Activated CD4-positive, alpha-beta T cell treated with anti-CD3 and anti-CD28 coated beads, Interleukin-2, Interleukin-4, amounts not matched to agents 100 ng/mL and 50 ng/mL, durations not matched to agents 16 hours and 8 hours (primary cell): ENCODE data around the gene RPTOR.

Source experiments
- DNase-seq: peaks from one replicate; pipeline ENCODE4 v3.0.0-alpha.2; 2020; ENCODE audit warnings: low spot score

The RPTOR gene

DNA sequence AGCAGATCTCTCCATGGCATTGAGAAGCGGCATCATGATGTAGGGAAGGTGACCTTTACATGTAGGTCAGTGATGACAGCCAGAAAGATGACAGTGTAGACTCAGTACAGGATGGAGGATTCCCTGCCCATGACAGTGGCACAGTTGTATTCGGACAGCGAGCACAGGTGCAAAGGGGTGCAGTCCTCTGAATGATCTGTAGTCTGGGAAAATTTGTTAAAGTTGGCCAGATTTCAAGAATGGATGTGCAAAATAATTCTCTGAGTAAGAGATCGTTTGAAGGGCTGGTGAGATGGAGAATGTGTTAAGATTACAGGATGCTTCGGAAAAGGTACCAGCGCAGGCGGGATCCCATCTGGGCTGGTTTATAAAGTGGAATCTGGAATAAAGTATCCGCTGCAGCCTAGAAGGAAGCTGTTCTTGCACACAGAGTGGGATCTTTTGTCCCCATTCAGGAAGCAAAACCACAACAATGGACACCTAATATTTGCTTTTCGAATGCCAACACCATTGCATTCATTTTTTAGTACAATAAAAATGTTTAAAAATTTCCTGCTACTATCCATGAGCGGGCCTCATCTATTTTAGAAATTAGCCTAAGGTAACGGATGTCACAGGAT, 101.2 kb downstream of the RPTOR start:
- no peak for DNase-seq

DNA sequence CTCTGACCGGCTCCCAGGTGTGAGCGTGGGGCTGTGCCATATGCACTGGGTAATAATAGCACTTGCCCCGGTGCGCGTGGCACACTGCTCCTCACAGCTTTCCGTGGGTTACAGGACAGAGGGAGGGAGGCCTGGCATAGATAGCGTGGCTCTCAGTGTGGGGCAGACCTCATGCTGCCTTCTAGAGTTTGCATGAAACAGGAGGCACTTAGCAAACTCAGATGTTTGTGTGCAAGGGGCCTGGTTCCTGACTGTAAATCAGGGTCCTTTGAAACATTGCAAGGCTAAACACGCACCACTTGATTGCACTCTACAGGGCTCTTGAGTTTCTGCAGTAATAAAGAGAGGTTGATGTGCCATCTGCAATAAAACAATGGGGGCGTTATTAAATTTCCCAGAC, 101.7 kb downstream of the RPTOR start:
- no peak for DNase-seq

- no peak for DNase-seq
Measured at GRCh38 chr17:80647746-80648145, 103.1 kb downstream of the RPTOR start.

DNA sequence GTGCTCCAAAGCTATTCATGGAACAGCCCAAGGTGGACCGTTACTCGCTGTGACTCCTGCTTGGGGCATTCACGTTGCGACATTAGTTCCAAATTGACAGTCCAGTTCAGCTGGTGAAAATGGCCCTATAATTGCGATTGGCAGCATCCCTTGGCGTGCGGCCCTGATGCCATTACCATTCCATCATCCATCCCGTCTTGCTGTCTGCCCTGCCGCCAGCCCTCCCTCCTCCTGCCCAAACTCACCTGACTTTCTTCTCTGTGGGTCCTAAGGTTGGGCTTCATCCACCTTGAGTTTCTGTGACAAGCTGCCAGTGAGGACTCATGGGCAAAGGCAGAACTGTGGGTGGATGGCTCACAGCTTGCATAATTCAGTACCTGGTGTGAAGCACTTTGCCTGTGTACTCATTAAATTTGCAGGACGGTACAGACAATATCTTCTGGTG, 104.6 kb downstream of the RPTOR start:
- no peak for DNase-seq

GRCh38 chr17:80649672-80650330, 105.2 kb downstream of the RPTOR start:
- DNase-seq: peak; percentile 76

GRCh38 chr17:80650331-80650672, 105.7 kb downstream of the RPTOR start:
- no peak for DNase-seq

DNA sequence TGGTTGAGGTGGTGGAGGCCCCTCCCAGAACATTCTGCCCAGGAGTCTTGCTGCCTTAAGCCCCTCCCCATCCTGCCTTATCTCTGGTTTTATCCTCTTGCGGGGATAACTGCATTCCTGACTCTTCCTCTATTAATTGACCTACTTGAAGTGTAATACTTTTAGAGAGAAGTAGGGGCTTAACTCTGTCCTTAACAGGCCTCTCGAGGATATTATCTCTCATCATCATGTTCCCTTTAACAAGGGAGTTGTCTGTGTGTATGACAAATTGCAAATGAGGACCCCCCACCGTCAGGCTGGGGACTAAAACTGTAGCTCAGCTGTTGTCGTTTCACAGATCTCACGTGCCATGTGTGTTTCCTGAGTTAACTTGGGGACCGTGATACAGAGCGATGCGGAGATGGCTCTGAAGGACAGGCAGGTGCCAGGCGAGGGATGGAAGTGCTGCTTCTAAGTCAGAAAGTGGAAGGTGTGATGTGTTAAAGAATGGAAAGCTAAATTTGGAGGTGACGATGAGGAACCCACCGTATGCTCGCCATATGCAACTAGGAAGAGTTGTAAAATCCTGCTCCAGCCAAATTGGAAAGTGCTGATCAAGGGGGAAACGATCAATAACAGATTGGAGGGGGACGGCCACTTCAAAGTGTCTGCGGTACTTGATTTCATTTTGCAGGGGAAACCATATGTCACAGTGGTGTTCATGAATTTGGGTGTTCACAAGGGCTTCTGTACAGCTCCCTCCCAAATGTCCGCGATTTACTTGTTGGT, 106.3 kb downstream of the RPTOR start:
- DNase-seq: no peak

DNA sequence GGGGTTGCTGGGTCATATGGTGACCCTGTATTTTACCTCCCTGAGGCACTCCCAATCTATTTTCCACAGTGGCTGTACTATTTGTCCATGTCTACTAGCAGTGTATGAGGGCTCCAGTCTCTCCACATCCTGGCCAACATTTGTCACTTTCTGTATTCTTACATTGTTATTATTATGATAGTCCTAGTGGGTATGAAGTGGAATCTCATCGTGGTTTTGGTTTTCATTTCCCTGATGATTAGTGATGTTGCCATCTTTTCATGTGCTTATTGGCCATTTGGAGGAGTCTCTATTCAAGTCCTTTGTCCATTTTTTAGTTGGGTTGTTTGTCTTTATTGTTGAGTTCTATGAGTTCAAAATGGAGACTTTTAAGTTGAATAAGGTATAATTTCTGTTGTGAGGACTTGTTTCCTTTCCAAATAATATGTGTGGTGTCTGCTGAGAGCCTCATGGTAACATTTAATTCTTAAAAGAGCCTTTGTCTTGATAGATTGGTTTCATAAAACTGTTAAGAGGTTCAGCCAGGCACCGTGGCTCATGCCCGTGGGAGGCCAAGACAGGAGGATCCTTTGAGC, 108.2 kb downstream of the RPTOR start:
- no peak for DNase-seq

GRCh38 chr17:80653856-80654255, 109.2 kb downstream of the RPTOR start:
- DNase-seq: no peak

DNA sequence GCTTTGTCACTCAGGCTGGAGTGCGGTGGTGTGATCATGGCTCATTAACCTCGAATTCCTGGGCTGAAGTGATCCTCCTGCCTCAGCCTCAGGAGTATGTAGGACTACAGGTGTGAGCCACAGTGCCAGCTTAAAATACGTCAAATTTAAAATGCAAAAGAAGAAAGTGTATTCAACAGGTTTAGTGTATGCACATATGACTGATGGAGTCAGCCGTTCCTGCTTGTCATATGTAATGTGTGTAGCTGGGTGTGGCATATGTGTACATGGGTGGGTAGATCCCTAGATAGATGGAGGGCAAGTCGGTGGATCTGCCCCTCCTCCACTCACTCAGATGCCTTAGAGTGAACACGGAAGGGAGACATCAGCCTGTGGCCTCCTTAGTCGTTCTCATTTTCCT, 111.0 kb downstream of the RPTOR start:
- no peak for DNase-seq

- DNase-seq: no peak
Measured at GRCh38 chr17:80656590-80656989, 112.0 kb downstream of the RPTOR start.

DNA sequence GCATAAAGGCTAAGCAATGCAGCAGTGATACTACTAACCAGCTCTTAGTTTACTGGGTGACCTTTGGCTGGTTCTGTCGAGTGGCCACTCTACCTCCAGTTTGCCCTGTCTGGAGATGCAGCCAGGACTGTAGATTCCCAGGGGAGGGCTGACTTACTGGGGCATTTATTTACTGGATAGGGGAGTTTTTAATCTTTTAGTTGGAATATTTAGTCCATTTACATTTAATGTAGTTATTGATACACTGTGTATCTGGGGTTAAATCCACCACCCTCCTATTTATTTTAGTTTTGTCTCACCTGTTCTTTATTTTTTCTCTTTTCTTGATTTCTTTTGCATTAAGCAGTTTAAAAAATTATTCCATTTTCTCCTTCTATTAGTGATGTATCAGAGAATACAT, 112.9 kb downstream of the RPTOR start:
- DNase-seq: no peak

DNA sequence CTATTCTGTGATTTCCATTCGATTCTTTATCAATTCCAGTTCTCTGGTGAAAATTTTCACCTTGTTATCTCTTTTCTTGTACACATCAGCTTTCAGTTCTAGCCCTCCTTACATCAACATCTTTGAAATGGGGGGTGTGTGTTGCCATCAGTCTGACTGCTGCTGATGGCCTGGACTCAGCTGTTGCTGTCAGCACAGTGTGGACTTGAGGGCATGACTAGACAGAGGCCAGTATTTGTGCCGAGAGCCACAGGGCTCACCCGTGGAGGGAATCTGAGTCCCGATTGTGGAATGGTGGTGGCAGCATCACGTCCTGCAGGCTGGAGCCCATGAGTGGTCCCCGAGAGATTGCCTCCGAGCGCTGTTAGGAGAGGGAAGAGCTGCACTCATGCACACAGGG, 114.2 kb downstream of the RPTOR start:
- no peak for DNase-seq

GRCh38 chr17:80659651-80660050, 115.0 kb downstream of the RPTOR start:
- no peak for DNase-seq

GRCh38 chr17:80660527-80661198, 116.0 kb downstream of the RPTOR start:
- DNase-seq: no peak

GRCh38 chr17:80662557-80662956, 117.9 kb downstream of the RPTOR start:
- DNase-seq: no peak

DNA sequence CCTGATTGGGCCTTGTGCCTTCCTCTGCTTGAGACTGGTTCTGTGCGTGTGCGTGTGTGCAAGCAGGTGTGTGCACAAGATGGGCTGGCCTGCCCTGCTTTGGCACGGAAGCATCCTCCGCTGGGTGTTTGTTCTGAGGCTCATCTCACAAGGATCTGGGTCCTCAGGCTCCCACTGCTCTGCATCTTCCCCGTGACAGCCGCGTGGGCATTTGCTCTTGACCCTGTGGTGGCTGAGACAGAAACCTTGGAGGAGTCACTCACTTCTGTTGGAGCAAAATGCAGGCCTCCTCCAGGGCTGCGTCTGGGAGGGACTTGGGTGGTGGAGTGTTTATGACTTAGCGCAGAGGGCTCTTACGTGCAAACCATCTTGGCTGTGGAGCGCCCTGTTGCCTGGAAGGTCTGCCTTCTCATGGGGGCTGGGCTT, 119.2 kb downstream of the RPTOR start:
- peak; percentile 28 for DNase-seq

DNA sequence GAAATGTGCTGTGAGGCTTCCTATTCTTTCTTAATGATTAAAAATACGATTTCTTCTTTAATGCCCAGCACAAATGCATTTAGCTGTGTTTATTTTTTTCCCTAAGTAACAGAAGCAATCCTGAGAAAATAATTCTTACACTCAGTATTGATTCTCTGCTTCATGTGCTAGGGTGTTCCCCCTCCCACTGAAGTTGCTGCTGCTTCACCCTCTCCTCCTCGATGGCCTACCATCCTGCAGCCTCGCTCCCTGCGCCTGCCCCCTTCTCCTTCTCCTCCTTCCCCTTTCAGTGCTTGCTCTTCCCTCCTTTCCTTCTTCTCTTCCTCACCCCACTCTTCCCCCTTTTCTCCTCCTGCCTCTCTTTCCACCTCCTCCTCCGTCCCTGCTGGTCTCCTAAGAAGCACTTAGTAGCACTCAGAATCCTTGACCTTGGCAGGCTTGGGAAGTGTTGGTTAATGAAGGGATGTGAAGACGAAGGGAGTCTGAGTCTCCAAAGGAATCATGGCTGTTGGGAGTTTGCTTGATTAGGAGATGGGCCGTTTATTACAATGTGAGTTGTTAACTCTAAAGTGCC, 119.7 kb downstream of the RPTOR start:
- DNase-seq: no peak

DNA sequence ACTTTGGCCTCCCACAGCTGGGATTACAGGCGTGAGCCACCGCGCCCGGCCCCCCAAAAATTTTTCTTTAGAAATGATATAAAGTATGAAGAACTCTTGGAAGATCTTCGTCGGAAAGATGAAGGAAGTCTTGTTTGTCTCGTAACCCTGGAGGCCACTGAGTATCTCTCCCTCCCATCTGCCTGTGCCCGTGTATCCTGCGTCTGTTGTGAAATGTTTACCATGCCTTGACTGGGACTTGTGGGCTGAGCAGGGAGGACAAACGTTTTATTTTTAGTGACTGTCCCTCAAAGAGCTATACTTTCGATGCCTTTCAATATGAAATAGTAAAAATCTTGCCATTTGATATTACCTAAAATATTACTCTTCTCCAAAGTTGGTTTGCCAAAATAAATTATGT, 121.2 kb downstream of the RPTOR start:
- no peak for DNase-seq

GRCh38 chr17:80666867-80667266, 122.2 kb downstream of the RPTOR start:
- no peak for DNase-seq

GRCh38 chr17:80667462-80668277, 123.0 kb downstream of the RPTOR start:
- peak; percentile 19 for DNase-seq
